Gastrocnemius medialis (tissue), 4 donors: ENCODE results near the gene NLRP7.
"Not testable (repeated sequence)": the region's sequence is repeated elsewhere in the genome, so short reads cannot be mapped to it uniquely, and the experiment has no call there.

Experiments
- CTCF ChIP-seq, 5 experiments: fragments of 450-650 bp in 3 of 5; fragments of 200-600 bp in 2 of 5; sonication (generic) in 2 of 5; IDR thresholded peaks in 4 of 5; conservative IDR thresholded peaks in 1 of 5; 1 replicate in 4 of 5; 2 replicates in 1 of 5; pipeline ENCODE4 v1.5.1; 2016 to 2019; ENCODE audit warnings: antibody characterized with exemption in 5 of 5, mild to moderate bottlenecking in 3 of 5, moderate library complexity in 3 of 5
- POLR2A ChIP-seq, 2 donors: fragments of 450-650 bp; IDR thresholded peaks; one replicate each; pipeline ENCODE4 v1.6.1; 2017; ENCODE audit warnings: antibody characterized with exemption in 2 of 2, mild to moderate bottlenecking in 2 of 2, moderate library complexity in 2 of 2

- not testable (repeated sequence) for TF ChIP-seq CTCF (IDR thresholded peaks at IDR 0.05 in 4 of 5, conservative IDR thresholded peaks at IDR 0.05 in 1 of 5); POLR2A (IDR thresholded peaks at IDR 0.05)
Observed at GRCh38 chr19:54919646-54920563, 27.4 kb downstream of the NLRP7 start.
